ENCODE data around the gene HSPBAP1. TPM values are rescaled to one million over a fixed set of nuclear protein-coding genes. Genes with fewer than 3 reads are reported as not detected.
"Not testable (repeated sequence)": the region's sequence is repeated elsewhere in the genome, so short reads cannot be mapped to it uniquely, and the experiment has no call there.

The HSPBAP1 gene
- total RNA-seq, 5 donors from 2014 or later (not counting 1 experiment from before 2014, with no cell fraction given), result 17.7 to 29.5 (median 22.9) TPM

GRCh38 chr3:122727294-122727693 is 66.3 kb downstream of the HSPBAP1 start:
- Mint-ChIP-seq H3K27ac (no peak overlapping the region), H3K36me3 (peaks cover 55% of the 10 kb centered on the region), H3K4me3 (no peak overlapping the region), H3K27me3 (no peaks in the 10 kb centered on the region), H3K9me3 (peaks cover 0 to 8% (median 5%) of the 10 kb centered on the region in 3 donors), H3K4me1 (no peaks in the 10 kb centered on the region)
- ChIA-PET CTCF (no interaction called here), POLR2A (no interaction called here)
- H3K27ac ChIP-seq (ENCODE audit: low read length), result no peak overlapping the region
- no peaks in the 10 kb centered on the region for H3K9me3 ChIP-seq
- H3K4me1 ChIP-seq (ENCODE audit: control insufficient read depth in 1 of 2, extremely low read depth in 1 of 2, insufficient read depth in 2 of 2, low read length in 2 of 2), result no peaks in the 10 kb centered on the region
- H3K4me3 ChIP-seq (ENCODE audit: control insufficient read depth in 1 of 2, extremely low read depth in 1 of 2, low read length in 1 of 2), result no peak overlapping the region
- 100% methylated on average over 1 of the region's 3 CpGs for WGBS (ENCODE audit: insufficient coverage)
- DNase-seq (no peak), ATAC-seq (replicated peaks in 1 of 4) (no peak)
- H3K36me3 ChIP-seq (ENCODE audit: control insufficient read depth in 2 of 2, extremely low read depth in 1 of 2, insufficient read depth in 1 of 2, low read length in 1 of 2), result peaks cover 3 to 12% of the 10 kb centered on the region in 2 donors
- H3K27me3 ChIP-seq (replicated peaks in 1 of 2; ENCODE audit: control insufficient read depth in 2 of 2, extremely low read depth in 1 of 2, insufficient read depth in 2 of 2, low read length in 1 of 2), result no peaks in the 10 kb centered on the region

- no peak overlapping the region for H3K4me3 Mint-ChIP-seq
- DNase-seq, result no peak
- no peaks in the 10 kb centered on the region for H3K27me3 Mint-ChIP-seq
- Histone ChIP-seq H3K4me1 (ENCODE audit: control insufficient read depth in 1 of 2, extremely low read depth in 1 of 2, insufficient read depth in 2 of 2, low read length in 2 of 2) (no peaks in the 10 kb centered on the region), H3K27me3 (replicated peaks in 1 of 2; ENCODE audit: control insufficient read depth in 2 of 2, extremely low read depth in 1 of 2, insufficient read depth in 2 of 2, low read length in 1 of 2) (no peaks in the 10 kb centered on the region), H3K36me3 (ENCODE audit: control insufficient read depth in 2 of 2, extremely low read depth in 1 of 2, insufficient read depth in 1 of 2, low read length in 1 of 2) (peaks cover 9 to 17% of the 10 kb centered on the region in 2 donors), H3K9me3 (no peaks in the 10 kb centered on the region), H3K4me3 (ENCODE audit: control insufficient read depth in 1 of 2, extremely low read depth in 1 of 2, low read length in 1 of 2) (no peak overlapping the region), H3K27ac (ENCODE audit: low read length) (no peak overlapping the region)
- WGBS (ENCODE audit: insufficient coverage), result 100% methylated on average over 8 of the region's 20 CpGs
- peaks cover 60% of the 10 kb centered on the region for H3K36me3 Mint-ChIP-seq
- peaks cover 0 to 8% (median 5%) of the 10 kb centered on the region in 3 donors for H3K9me3 Mint-ChIP-seq
- CTCF ChIA-PET, result no interaction called here
- no peak for ATAC-seq (replicated peaks in 1 of 4)
- no peaks in the 10 kb centered on the region for H3K4me1 Mint-ChIP-seq
- POLR2A ChIA-PET, result no interaction called here
- H3K27ac Mint-ChIP-seq, result no peak overlapping the region
These were observed 68.5 kb downstream of the HSPBAP1 start for GRCh38 chr3:122725106-122725505.

- no peaks in the 10 kb centered on the region for H3K4me1 ChIP-seq (ENCODE audit: control insufficient read depth in 1 of 2, extremely low read depth in 1 of 2, insufficient read depth in 2 of 2, low read length in 2 of 2)
- H3K4me1 Mint-ChIP-seq, result no peaks in the 10 kb centered on the region
- H3K9me3 Mint-ChIP-seq, result no peaks in the 10 kb centered on the region
- no peak for DNase-seq
- no peak overlapping the region for H3K4me3 Mint-ChIP-seq
- H3K4me3 ChIP-seq (ENCODE audit: control insufficient read depth in 1 of 2, extremely low read depth in 1 of 2, low read length in 1 of 2), result no peak overlapping the region
- CTCF ChIA-PET, result no interaction called here
- peak overlapping the region in 1 of 2 donors; percentile 36 for H3K27ac Mint-ChIP-seq
- WGBS (ENCODE audit: insufficient coverage), result 100% methylated on average over 1 of the region's 3 CpGs
- H3K9me3 ChIP-seq, result no peaks in the 10 kb centered on the region
- H3K27ac ChIP-seq (ENCODE audit: low read length), result no peak overlapping the region
- H3K36me3 ChIP-seq (ENCODE audit: control insufficient read depth in 2 of 2, extremely low read depth in 1 of 2, insufficient read depth in 1 of 2, low read length in 1 of 2), result peaks cover 9 to 66% of the 10 kb centered on the region in 2 donors
- POLR2A ChIA-PET, result no interaction called here
- peaks cover 76% of the 10 kb centered on the region for H3K36me3 Mint-ChIP-seq
- no peaks in the 10 kb centered on the region for H3K27me3 Mint-ChIP-seq
- ATAC-seq (replicated peaks in 1 of 4), result no peak
- no peaks in the 10 kb centered on the region for H3K27me3 ChIP-seq (replicated peaks in 1 of 2; ENCODE audit: control insufficient read depth in 2 of 2, extremely low read depth in 1 of 2, insufficient read depth in 2 of 2, low read length in 1 of 2)
These were observed 74.2 kb downstream of the HSPBAP1 start for GRCh38 chr3:122719273-122719921.

- no peaks in the 10 kb centered on the region for H3K27me3 ChIP-seq (replicated peaks in 1 of 2; ENCODE audit: control insufficient read depth in 2 of 2, extremely low read depth in 1 of 2, insufficient read depth in 2 of 2, low read length in 1 of 2)
- WGBS (ENCODE audit: insufficient coverage), result 100% methylated on average over 3 of the region's 4 CpGs
- H3K27ac ChIP-seq (ENCODE audit: low read length), result no peak overlapping the region
- POLR2A ChIA-PET, result no interaction called here
- peaks cover 9 to 86% of the 10 kb centered on the region in 2 donors for H3K36me3 ChIP-seq (ENCODE audit: control insufficient read depth in 2 of 2, extremely low read depth in 1 of 2, insufficient read depth in 1 of 2, low read length in 1 of 2)
- H3K4me3 ChIP-seq (ENCODE audit: control insufficient read depth in 1 of 2, extremely low read depth in 1 of 2, low read length in 1 of 2), result no peak overlapping the region
- CTCF ChIA-PET, result no interaction called here
- Mint-ChIP-seq H3K36me3 (peaks cover 79% of the 10 kb centered on the region), H3K4me3 (no peak overlapping the region), H3K27me3 (no peaks in the 10 kb centered on the region), H3K4me1 (peaks cover 2 to 5% (median 3%) of the 10 kb centered on the region in 3 donors), H3K27ac (no peak overlapping the region), H3K9me3 (no peaks in the 10 kb centered on the region)
- no peak for DNase-seq
- no peaks in the 10 kb centered on the region for H3K4me1 ChIP-seq (ENCODE audit: control insufficient read depth in 1 of 2, extremely low read depth in 1 of 2, insufficient read depth in 2 of 2, low read length in 2 of 2)
- ATAC-seq (replicated peaks in 1 of 4), result no peak
- H3K9me3 ChIP-seq, result no peaks in the 10 kb centered on the region
These were observed 77.0 kb downstream of the HSPBAP1 start for GRCh38 chr3:122716667-122717066.

GRCh38 chr3:122714273-122714672 is 79.4 kb downstream of the HSPBAP1 start:
- no peak overlapping the region for H3K4me3 ChIP-seq (ENCODE audit: control insufficient read depth in 1 of 2, extremely low read depth in 1 of 2, low read length in 1 of 2)
- Mint-ChIP-seq H3K27me3 (no peaks in the 10 kb centered on the region), H3K4me1 (peaks cover 22 to 29% (median 26%) of the 10 kb centered on the region in 3 donors), H3K27ac (no peak overlapping the region), H3K9me3 (no peaks in the 10 kb centered on the region), H3K36me3 (peaks cover 84% of the 10 kb centered on the region), H3K4me3 (no peak overlapping the region)
- ChIA-PET POLR2A (no interaction called here), CTCF (interaction anchor here in 1 of 2 donors (0.6 to 0.7 kb wide), 2 partner anchors 156 to 1155 kb away, joined by 3 read pairs; no protein-coding TSS in a partner anchor)
- 100% methylated on average over 2 of the region's 3 CpGs for WGBS (ENCODE audit: insufficient coverage)
- no peak overlapping the region for H3K27ac ChIP-seq (ENCODE audit: low read length)
- H3K27me3 ChIP-seq (replicated peaks in 1 of 2; ENCODE audit: control insufficient read depth in 2 of 2, extremely low read depth in 1 of 2, insufficient read depth in 2 of 2, low read length in 1 of 2), result no peaks in the 10 kb centered on the region
- no peaks in the 10 kb centered on the region for H3K4me1 ChIP-seq (ENCODE audit: control insufficient read depth in 1 of 2, extremely low read depth in 1 of 2, insufficient read depth in 2 of 2, low read length in 2 of 2)
- DNase-seq, result no peak
- ATAC-seq (replicated peaks in 1 of 4), result no peak
- no peaks in the 10 kb centered on the region for H3K9me3 ChIP-seq
- peaks cover 3 to 68% of the 10 kb centered on the region in 2 donors for H3K36me3 ChIP-seq (ENCODE audit: control insufficient read depth in 2 of 2, extremely low read depth in 1 of 2, insufficient read depth in 1 of 2, low read length in 1 of 2)

- H3K36me3 ChIP-seq (ENCODE audit: control insufficient read depth in 2 of 2, extremely low read depth in 1 of 2, insufficient read depth in 1 of 2, low read length in 1 of 2), result peaks cover 0 to 48% of the 10 kb centered on the region in 2 donors
- H3K4me3 Mint-ChIP-seq, CTCF ChIA-PET: not testable (repeated sequence)
These were observed 82.9 kb downstream of the HSPBAP1 start for GRCh38 chr3:122710616-122711251.

More at GRCh38 chr3:122710616-122711251, 82.9 kb downstream of the HSPBAP1 start:
- H3K9me3 Mint-ChIP-seq; H3K4me3 ChIP-seq (ENCODE audit: control insufficient read depth in 1 of 2, extremely low read depth in 1 of 2, low read length in 1 of 2); H3K4me1 ChIP-seq (ENCODE audit: control insufficient read depth in 1 of 2, extremely low read depth in 1 of 2, insufficient read depth in 2 of 2, low read length in 2 of 2); ATAC-seq (replicated peaks in 1 of 4); H3K27ac ChIP-seq (ENCODE audit: low read length); H3K27me3 ChIP-seq (replicated peaks in 1 of 2; ENCODE audit: control insufficient read depth in 2 of 2, extremely low read depth in 1 of 2, insufficient read depth in 2 of 2, low read length in 1 of 2); H3K9me3 ChIP-seq; H3K27me3 Mint-ChIP-seq; DNase-seq: not testable (repeated sequence)
- H3K36me3 Mint-ChIP-seq, result peaks cover 77% of the 10 kb centered on the region
- no CpG with 5 or more reads among the region's 1 CpG for WGBS (ENCODE audit: insufficient coverage)
- POLR2A ChIA-PET, result interaction anchor here in 1 of 2 donors (0.6 kb wide), 1 partner anchor 202 kb away, joined by 5 read pairs; no protein-coding TSS in a partner anchor
- peaks cover 34 to 38% (median 38%) of the 10 kb centered on the region in 3 donors for H3K4me1 Mint-ChIP-seq
- H3K27ac Mint-ChIP-seq, result peak overlapping the region in 1 of 2 donors; percentile 7
